GM12878 (cell line): Measurements from ENCODE around the gene TMCC2. TPM values are rescaled to one million over a fixed set of nuclear protein-coding genes. Genes with fewer than 3 reads are reported as not detected.
A peak's percentile ranks its signal among the peaks of the same experiment; 100 is the strongest.

Source experiments
- CEBPB ChIP-seq, 2 experiments: fragments of 150-350 bp in 1 of 2; IDR thresholded peaks; 2 replicates each; pipeline ENCODE4 v1.6.1; 2012 to 2014; ENCODE audit warnings: low read depth in 2 of 2, low read length in 2 of 2, borderline replicate concordance in 1 of 2, inconsistent platforms in 1 of 2
- CHD2 ChIP-seq: IDR thresholded peaks from 2 replicates; pipeline ENCODE4 v1.6.1; 2011; ENCODE audit warnings: low read depth, low read length, improper control_type of control experiment, borderline replicate concordance
- CREB1 ChIP-seq: IDR thresholded peaks from 2 replicates; pipeline ENCODE4 v1.6.1; 2012; ENCODE audit warnings: low read depth, mild to moderate bottlenecking, inconsistent platforms
- E2F4 ChIP-seq: IDR thresholded peaks from 2 replicates; pipeline ENCODE4 v1.6.1; 2012; ENCODE audit warnings: low read depth, low read length, improper control_type of control experiment
- EGR1 ChIP-seq, 2 experiments: IDR thresholded peaks; 1 replicate in 1 of 2; 2 replicates in 1 of 2; pipeline ENCODE4 v1.6.1; 2011 to 2012; ENCODE audit warnings: low read depth in 2 of 2, low read length in 2 of 2, borderline replicate concordance in 1 of 2, mild to moderate bottlenecking in 1 of 2, moderate library complexity in 1 of 2
- HCFC1 ChIP-seq: fragments of 150-350 bp; IDR thresholded peaks from 2 replicates; pipeline ENCODE4 v1.6.1; 2014; ENCODE audit warnings: low read length
- HSF1 ChIP-seq: fragments of 150-350 bp; IDR thresholded peaks from 2 replicates; pipeline ENCODE4 v1.6.1; 2014; ENCODE audit warnings: mild to moderate bottlenecking, low read depth, low read length
- IKZF1 ChIP-seq: fragments of 450-650 bp; conservative IDR thresholded peaks from 2 replicates; pipeline ENCODE4 v1.6.1; 2017; ENCODE audit warnings: antibody characterized with exemption, mild to moderate bottlenecking
- KAT2A ChIP-seq: conservative IDR thresholded peaks from 2 replicates; pipeline ENCODE4 v1.6.1; 2011; ENCODE audit warnings: low read depth, low read length; ENCODE audit not compliant: control insufficient read depth
- LARP7 ChIP-seq: fragments of 450-650 bp; IDR thresholded peaks from 2 replicates; pipeline ENCODE4 v1.6.1; 2017; ENCODE audit warnings: mild to moderate bottlenecking
- MTA3 ChIP-seq: IDR thresholded peaks from 2 replicates; pipeline ENCODE4 v1.6.1; 2012; ENCODE audit warnings: low read length, inconsistent platforms, borderline replicate concordance
- POLR2A ChIP-seq: IDR thresholded peaks from 2 replicates; pipeline ENCODE4 v1.6.1; 2011; ENCODE audit warnings: low read depth, mild to moderate bottlenecking, low read length
- RAD51 ChIP-seq: fragments of 450-650 bp; IDR thresholded peaks from 2 replicates; pipeline ENCODE4 v1.6.1; 2016; ENCODE audit warnings: moderate library complexity, mild to moderate bottlenecking, inconsistent platforms
- SPI1 ChIP-seq: IDR thresholded peaks from 2 replicates; pipeline ENCODE4 v1.6.1; 2011; ENCODE audit warnings: low read depth, mild to moderate bottlenecking, low read length, moderate library complexity, borderline replicate concordance; ENCODE audit not compliant: insufficient read depth
- TARDBP ChIP-seq: IDR thresholded peaks from 2 replicates; pipeline ENCODE4 v1.6.1; 2016; ENCODE audit warnings: borderline replicate concordance
- TCF12 ChIP-seq: IDR thresholded peaks from 2 replicates; pipeline ENCODE4 v1.6.1; 2011; ENCODE audit warnings: low read depth, mild to moderate bottlenecking, low read length
- TCF3 ChIP-seq: IDR thresholded peaks from 2 replicates; pipeline ENCODE4 v1.6.1; 2012; ENCODE audit warnings: low read depth, mild to moderate bottlenecking, low read length, borderline replicate concordance; ENCODE audit not compliant: insufficient read depth
- TCF7 ChIP-seq: IDR thresholded peaks from 2 replicates; pipeline ENCODE4 v1.6.1; 2014; ENCODE audit warnings: antibody characterized with exemption, borderline replicate concordance
- YBX1 ChIP-seq: fragments of 450-650 bp; IDR thresholded peaks from 2 replicates; pipeline ENCODE4 v1.6.1; 2016; ENCODE audit warnings: antibody characterized with exemption
- ZNF384 ChIP-seq: IDR thresholded peaks from 2 replicates; pipeline ENCODE4 v1.6.1; 2012; ENCODE audit warnings: low read depth, mild to moderate bottlenecking, low read length, improper control_type of control experiment, borderline replicate concordance
- ZSCAN29 ChIP-seq: fragments of 450-650 bp; IDR thresholded peaks from 2 replicates; pipeline ENCODE4 v1.6.1; 2017; ENCODE audit warnings: mild to moderate bottlenecking, moderate library complexity
- polyA plus RNA-seq, 11 experiments: library from polyadenylated mRNA; depleted of rRNA in 4 of 11; unstranded in 6 of 11; stranded (reverse) in 5 of 11; fragments of >200 nt; fragmentation: Nextera tagmentation in 4 of 11; fragmentation: Illumina TruSeq in 1 of 11; extraction: Ambion mirVana in 4 of 11; extraction: Trizol in 1 of 11; gene quantifications; 1 replicate in 1 of 11; 2 replicates in 10 of 11; pipeline versions ENCODE4 v1.2.1 to v1.2.3, GENCODE V29; 2011 to 2016; ENCODE audit warnings: inconsistent platforms in 2 of 11, missing spikeins in 2 of 11, low read depth in 1 of 11
- total RNA-seq, 4 experiments: library from RNA; depleted of rRNA in 3 of 4; stranded (reverse); fragments of >200 nt in 3 of 4; fragmentation: Illumina TruSeq in 1 of 4; extraction: Trizol in 1 of 4; gene quantifications; 2 replicates each; pipeline versions ENCODE4 v1.2.1 to v1.2.3, GENCODE V29; 2013 to 2021
- TF ChIP-seq, protein P1 (sequence below): fragments of 450-650 bp; IDR thresholded peaks from 2 replicates; pipeline ENCODE4 v1.6.1; 2018; ENCODE audit warnings: mild to moderate bottlenecking, low read depth, moderate library complexity; ENCODE audit not compliant: partially characterized antibody

TMCC2 gene
- total and polyA plus RNA-seq, 10 of the 15 experiments (the other 5 are each of a cell fraction or from before 2014, with no cell fraction given) = 0.06 to 2.3 (median 0.76) TPM

DNA sequence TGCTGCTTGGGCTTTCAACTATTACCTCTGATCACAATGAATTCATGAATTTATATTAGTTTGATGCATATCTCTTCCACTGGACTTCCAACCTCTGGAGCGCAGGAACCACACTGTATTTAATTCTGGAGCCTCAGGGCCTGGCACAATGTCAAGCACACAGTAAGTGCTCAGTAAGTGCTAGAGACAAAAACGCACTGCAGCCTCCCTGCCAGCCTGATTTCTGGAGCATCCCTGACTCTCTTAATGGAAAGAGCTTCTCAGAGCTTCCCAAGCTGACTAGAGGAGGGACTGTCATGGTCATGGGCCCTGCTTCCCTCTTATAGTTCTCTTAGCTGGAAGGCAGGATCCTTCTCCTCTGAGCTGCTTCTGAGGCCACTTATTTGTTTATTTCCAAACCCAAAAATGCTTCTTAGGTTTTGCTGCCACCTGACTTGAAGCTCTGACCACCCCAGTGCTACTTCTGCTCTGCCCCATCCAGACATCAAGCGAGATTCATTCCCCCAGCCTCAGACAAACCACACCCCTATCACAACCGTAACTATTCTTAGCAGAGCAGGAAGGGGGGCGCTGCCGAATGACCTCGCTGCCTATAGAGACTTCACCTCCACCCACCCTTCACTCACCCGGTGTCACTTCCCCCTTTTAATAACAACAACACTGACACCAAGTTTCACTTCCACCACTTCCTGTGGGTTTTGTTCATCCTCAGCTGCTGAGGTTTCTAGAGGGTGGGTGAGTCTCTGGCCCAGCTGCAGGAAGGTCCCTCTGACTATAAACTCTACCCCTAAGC is 60.2 kb downstream of the TMCC2 start (continued):
- TF ChIP-seq, protein P1, sequence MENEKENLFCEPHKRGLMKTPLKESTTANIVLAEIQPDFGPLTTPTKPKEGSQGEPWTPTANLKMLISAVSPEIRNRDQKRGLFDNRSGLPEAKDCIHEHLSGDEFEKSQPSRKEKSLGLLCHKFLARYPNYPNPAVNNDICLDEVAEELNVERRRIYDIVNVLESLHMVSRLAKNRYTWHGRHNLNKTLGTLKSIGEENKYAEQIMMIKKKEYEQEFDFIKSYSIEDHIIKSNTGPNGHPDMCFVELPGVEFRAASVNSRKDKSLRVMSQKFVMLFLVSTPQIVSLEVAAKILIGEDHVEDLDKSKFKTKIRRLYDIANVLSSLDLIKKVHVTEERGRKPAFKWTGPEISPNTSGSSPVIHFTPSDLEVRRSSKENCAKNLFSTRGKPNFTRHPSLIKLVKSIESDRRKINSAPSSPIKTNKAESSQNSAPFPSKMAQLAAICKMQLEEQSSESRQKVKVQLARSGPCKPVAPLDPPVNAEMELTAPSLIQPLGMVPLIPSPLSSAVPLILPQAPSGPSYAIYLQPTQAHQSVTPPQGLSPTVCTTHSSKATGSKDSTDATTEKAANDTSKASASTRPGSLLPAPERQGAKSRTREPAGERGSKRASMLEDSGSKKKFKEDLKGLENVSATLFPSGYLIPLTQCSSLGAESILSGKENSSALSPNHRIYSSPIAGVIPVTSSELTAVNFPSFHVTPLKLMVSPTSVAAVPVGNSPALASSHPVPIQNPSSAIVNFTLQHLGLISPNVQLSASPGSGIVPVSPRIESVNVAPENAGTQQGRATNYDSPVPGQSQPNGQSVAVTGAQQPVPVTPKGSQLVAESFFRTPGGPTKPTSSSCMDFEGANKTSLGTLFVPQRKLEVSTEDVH = peak; percentile 78
- peak; percentile 100 for TF ChIP-seq TCF12
- peak; percentile 99 for TF ChIP-seq TCF3
- TF ChIP-seq YBX1 = no peak
- peak; percentile 99 for TF ChIP-seq SPI1
- peak; percentile 99 for TF ChIP-seq MTA3
- TF ChIP-seq CEBPB (IDR thresholded peaks at IDR 0.05; ENCODE audit: borderline replicate concordance in 1 of 2, low read depth in 2 of 2, low read length in 2 of 2) = peak; percentile 9 to 99; a peak in 2 of 4 replicates
- peak; percentile 63; the same call in 1 of the 2 replicates for TF ChIP-seq LARP7
- no peak for TF ChIP-seq ZNF384
- peak; percentile 99 for TF ChIP-seq IKZF1
- TF ChIP-seq RAD51 = peak; percentile 60
- TF ChIP-seq POLR2A = no peak
- TF ChIP-seq CHD2 = peak; percentile 84; the same call in 1 of the 2 replicates
- peak; percentile 89 for TF ChIP-seq CREB1
- TF ChIP-seq E2F4 = no peak
- no peak for TF ChIP-seq KAT2A
- peak in 1 of 2 experiments; percentile 90; a peak in 2 of 3 replicates for TF ChIP-seq EGR1 (IDR thresholded peaks at IDR 0.05; ENCODE audit: borderline replicate concordance in 1 of 2, low read depth in 2 of 2, low read length in 2 of 2)
- 0 out of 2 replicates have a peak, but pooled peaks have one; percentile 32 for TF ChIP-seq HSF1
- 0 out of 2 replicates have a peak, but pooled peaks have one; percentile 30 for TF ChIP-seq ZSCAN29
- TF ChIP-seq TARDBP = peak; percentile 86
- TF ChIP-seq TCF7 = peak; percentile 66
- no peak for TF ChIP-seq HCFC1
